Astrocyte (in vitro differentiated cells and primary cell): ENCODE data around the gene MMP8.

Experiments used
- EZH2 ChIP-seq: IDR thresholded peaks from 2 replicates; pipeline ENCODE4 v1.6.1; 2012; ENCODE audit warnings: mild to moderate bottlenecking, low read length, inconsistent platforms; ENCODE audit not compliant: insufficient read depth
- TF ChIP-seq, protein P1 (sequence below): IDR thresholded peaks from 2 replicates; pipeline ENCODE4 v1.5.1; 2011; ENCODE audit warnings: low read depth, mild to moderate bottlenecking, inconsistent platforms, low read length, moderate library complexity; ENCODE audit not compliant: insufficient read depth

DNA sequence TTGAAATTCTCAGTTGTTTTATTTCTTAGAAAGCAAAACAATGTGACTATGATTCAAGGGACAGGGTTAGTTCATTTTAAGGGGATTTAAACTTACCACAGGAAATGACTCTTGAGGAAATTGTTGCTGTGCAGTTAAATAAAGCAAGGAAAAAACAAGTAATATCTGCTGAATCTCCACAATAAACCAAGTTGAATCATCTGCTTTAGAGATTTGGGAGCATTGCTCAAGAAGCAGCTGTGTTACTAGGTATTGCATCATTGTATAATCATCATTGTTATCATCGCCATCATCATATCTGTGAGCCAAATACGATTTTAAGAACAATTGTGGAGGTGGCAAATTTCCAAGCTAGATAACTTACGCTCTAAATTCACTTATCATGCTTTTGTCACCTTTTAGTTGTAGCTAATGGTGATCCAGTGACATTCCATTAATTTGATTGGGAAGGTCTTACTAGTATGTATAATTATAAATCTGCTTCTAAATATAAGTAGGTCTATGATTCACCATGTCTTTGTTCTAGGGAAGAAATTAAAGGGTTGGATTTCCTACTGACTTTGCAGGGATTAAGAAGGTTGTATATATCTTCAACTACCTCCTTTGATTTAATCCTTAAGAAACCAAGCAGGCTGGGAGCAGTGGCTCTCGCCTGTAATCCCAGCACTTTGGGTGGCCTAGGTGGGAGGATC is 35.7 kb upstream of the MMP8 start:
- TF ChIP-seq, protein P1, sequence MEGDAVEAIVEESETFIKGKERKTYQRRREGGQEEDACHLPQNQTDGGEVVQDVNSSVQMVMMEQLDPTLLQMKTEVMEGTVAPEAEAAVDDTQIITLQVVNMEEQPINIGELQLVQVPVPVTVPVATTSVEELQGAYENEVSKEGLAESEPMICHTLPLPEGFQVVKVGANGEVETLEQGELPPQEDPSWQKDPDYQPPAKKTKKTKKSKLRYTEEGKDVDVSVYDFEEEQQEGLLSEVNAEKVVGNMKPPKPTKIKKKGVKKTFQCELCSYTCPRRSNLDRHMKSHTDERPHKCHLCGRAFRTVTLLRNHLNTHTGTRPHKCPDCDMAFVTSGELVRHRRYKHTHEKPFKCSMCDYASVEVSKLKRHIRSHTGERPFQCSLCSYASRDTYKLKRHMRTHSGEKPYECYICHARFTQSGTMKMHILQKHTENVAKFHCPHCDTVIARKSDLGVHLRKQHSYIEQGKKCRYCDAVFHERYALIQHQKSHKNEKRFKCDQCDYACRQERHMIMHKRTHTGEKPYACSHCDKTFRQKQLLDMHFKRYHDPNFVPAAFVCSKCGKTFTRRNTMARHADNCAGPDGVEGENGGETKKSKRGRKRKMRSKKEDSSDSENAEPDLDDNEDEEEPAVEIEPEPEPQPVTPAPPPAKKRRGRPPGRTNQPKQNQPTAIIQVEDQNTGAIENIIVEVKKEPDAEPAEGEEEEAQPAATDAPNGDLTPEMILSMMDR: no peak
- no peak for TF ChIP-seq EZH2
